GM10248 (cell line): ENCODE data around the gene MTA1.

Source experiments
- CTCF ChIA-PET: fragments of 300-600 bp; sonication (Branson Sonifier 250); formaldehyde crosslinking; extraction: SDS; loops from one replicate; lab custom pipeline; 2021; ENCODE audit warnings: antibody characterized with exemption; lab: Yijun Ruan, JAX
- POLR2A ChIA-PET: fragments of 350-650 bp; sonication (Branson Sonifier 250); formaldehyde crosslinking; extraction: SDS; loops from one replicate; lab custom pipeline; 2020; ENCODE audit warnings: antibody characterized with exemption; lab: Yijun Ruan, JAX
- DNase-seq: peaks from one replicate; pipeline ENCODE4 v3.0.0; 2012; ENCODE audit errors: extremely low spot score
- TF ChIP-seq, protein P1 (sequence below): IDR thresholded peaks from 2 replicates; pipeline ENCODE4 v1.5.1; 2012; ENCODE audit warnings: mild to moderate bottlenecking, low read depth; ENCODE audit errors: extremely low read depth, missing control alignments, control extremely low read depth

The MTA1 gene

DNA sequence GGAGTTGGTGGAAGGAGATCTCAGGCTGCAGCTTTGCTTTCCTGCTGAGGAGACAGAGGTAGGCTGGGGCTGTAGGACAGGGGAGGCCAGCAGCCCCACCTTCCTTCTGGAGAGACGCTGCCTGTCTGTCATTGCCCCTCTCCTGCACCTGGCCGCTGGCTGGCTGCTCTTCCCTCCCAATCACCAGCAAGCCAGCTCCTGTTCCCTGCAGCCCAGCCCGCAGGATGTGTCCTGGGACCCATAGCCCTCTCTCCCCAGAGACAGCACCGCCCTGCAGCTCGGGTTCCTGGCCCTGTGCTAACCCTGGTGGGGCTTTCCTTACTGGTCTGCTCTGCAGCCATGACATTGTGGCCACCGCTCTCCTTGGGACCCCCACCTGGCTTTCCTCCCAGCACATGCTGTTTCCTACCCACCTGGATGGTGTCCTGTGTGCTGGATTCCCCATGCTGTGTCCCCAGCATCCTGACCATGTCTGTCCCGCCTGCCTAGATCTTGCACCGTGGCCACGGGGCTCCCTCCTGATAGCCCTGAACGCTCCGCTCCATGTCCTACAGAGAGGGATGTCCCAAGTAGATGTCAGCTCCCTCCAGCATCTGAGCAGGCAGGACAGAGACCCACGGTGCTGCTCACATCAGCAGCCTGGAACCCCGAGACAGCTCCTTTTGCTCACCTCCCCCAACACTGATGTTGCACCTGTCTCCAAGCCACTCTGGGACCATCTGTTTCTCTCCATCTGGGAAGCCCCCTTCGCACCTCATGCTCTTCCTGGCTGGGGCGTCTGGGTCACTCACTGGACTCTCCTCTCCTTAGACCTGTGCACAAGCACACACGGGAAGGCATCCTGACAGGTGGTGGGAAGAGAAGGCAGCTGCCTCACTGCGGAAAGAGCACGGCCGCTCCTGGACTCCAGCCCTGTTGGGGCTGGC lies 1.1 kb upstream of the MTA1 start:
- DNase-seq: no peak
- ChIA-PET CTCF (interaction anchor here (1.0 to 2.8 kb wide), 6 partner anchors 9 to 486 kb away, joined by 3 to 11 read pairs (median 4); no protein-coding TSS in a partner anchor), POLR2A (interaction anchor here (0.7 kb wide), 1 partner anchor 29 kb away, joined by 3 read pairs; no protein-coding TSS in a partner anchor)
- TF ChIP-seq, protein P1, sequence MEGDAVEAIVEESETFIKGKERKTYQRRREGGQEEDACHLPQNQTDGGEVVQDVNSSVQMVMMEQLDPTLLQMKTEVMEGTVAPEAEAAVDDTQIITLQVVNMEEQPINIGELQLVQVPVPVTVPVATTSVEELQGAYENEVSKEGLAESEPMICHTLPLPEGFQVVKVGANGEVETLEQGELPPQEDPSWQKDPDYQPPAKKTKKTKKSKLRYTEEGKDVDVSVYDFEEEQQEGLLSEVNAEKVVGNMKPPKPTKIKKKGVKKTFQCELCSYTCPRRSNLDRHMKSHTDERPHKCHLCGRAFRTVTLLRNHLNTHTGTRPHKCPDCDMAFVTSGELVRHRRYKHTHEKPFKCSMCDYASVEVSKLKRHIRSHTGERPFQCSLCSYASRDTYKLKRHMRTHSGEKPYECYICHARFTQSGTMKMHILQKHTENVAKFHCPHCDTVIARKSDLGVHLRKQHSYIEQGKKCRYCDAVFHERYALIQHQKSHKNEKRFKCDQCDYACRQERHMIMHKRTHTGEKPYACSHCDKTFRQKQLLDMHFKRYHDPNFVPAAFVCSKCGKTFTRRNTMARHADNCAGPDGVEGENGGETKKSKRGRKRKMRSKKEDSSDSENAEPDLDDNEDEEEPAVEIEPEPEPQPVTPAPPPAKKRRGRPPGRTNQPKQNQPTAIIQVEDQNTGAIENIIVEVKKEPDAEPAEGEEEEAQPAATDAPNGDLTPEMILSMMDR: no peak

DNA sequence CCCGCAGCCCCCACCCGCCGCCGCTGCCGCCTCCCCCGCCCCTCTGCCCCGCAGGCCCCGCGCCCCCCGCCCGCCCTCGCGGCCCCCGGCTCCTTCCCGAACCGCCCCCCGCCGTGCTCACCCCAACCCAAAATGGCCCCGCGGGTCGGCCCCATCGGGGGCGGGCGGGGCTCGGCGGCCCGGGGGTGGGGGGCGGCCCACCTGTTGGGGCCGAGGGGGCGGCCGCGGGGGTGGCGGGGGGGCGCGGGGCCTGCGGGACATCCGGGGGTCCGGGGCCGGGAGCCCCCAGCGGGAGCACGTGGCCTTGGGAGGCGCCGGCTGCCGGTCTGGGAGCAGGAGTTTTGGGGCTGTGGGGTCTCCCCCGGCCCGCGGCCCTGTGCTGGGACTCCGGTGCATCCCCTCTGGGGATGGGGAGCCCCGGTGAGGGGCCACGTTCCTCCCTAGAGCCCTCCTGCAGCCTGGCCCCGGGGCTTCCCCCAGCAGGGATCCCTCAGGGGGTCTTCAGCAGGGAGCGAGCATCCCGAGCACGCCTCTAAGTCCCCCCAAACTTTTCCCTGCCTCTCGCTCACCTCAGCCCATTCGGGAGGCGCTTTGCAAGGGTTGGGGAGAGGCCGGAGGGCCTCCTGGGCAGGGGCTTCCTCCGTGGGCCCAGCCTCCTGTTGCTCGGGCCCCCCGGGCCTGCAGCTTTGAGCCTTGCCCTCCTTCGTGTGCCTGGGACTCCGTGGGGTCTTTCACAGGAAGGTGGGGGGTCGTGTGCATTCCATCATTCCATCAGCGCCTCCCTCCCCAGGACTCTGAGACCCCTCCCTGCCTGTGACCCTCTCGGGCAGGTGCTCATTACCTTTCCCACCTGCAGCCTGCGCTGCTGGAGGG lies 710 bp downstream of the MTA1 start:
- no peak for DNase-seq
- TF ChIP-seq, protein P1: no peak
- CTCF ChIA-PET: interaction anchor here (1.6 kb wide), 1 partner anchor 69 kb away, joined by 4 read pairs; no protein-coding TSS in a partner anchor
- POLR2A ChIA-PET: no interaction called here

- TF ChIP-seq, protein P1: no peak
- no peak for DNase-seq
- ChIA-PET POLR2A (interaction anchor here (0.5 kb wide), 1 partner anchor 19 kb away, joined by 3 read pairs; no protein-coding TSS in a partner anchor), CTCF (interaction anchor here (0.7 to 1.6 kb wide), 3 partner anchors 10 to 68 kb away, joined by 3 to 4 read pairs (median 3); no protein-coding TSS in a partner anchor)
Measured at GRCh38 chr14:105420974-105421674, 1.5 kb downstream of the MTA1 start.

DNA sequence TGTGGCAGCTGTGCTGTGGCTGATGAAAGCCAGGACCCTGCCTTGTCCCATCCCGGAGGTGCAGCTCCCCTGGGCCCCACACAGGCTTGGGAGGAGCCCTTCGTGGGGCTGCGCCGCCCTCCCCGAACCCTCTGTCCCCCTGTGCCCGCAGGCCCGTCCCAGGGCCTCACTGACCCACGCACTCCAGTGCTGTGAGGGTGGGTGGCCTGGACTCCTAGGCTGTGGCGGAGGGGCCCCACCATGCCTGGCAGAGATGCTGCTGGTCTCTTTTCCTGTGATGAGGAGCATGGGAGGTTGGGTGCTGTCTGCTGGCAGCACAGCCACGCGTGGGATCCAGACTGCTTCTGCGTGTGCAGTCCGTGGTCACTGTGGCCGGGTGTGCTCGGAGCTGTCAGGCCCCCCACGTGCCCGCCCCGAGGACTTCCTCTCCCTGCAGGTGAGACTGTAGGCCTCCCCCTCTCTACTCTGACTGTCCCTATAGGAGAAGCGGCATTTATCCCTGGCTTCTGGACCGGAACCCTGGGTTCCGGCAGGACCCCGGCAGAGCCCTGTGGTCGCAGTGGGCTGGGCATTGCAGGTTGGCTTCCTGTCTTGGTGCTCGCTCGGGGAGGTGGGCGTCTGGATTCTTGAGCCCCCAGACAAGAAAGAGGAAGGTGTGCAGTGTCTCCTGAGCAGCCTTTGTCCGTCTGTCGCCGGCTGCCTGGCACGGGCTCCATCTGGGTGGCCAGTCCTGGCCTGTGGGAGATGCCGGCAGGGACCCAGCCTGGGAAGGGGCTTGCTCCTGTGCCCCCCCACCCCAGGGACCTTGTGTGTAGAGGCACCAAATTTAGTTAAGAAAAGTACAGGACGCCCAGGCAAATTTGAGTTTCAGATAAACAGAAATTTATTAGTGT lies 2.3 kb downstream of the MTA1 start:
- ChIA-PET CTCF (interaction anchor here (1.0 to 1.6 kb wide), 3 partner anchors 9 to 68 kb away, joined by 3 to 4 read pairs (median 3); no protein-coding TSS in a partner anchor), POLR2A (no interaction called here)
- no peak for DNase-seq
- TF ChIP-seq, protein P1: no peak

GRCh38 chr14:105422695-105423487 lies 3.3 kb downstream of the MTA1 start:
- ChIA-PET POLR2A (interaction anchor here (0.6 kb wide), 1 partner anchor 672 kb away, joined by 5 read pairs; no protein-coding TSS in a partner anchor), CTCF (interaction anchor here (1.5 to 2.0 kb wide), 3 partner anchors 11 to 52 kb away, joined by 3 to 7 read pairs (median 4); no protein-coding TSS in a partner anchor)
- TF ChIP-seq, protein P1: no peak
- no peak for DNase-seq
